AG09319 (cell line): ENCODE results near the gene DIPK1B.

ENCODE experiments used
- DNase-seq: peaks from one replicate; pipeline ENCODE4 v3.0.0-alpha.2; 2010; ENCODE audit warnings: low read depth; ENCODE audit errors: extremely low read depth
- CTCF ChIP-seq: IDR thresholded peaks from 2 replicates; pipeline ENCODE4 v1.5.1; 2011; ENCODE audit warnings: low read depth, mild to moderate bottlenecking, inconsistent platforms, low read length, moderate library complexity

Gene DIPK1B

GRCh38 chr9:136738960-136739359 is 26.6 kb downstream of the DIPK1B start:
- no peak for TF ChIP-seq CTCF
- no peak for DNase-seq

- DNase-seq = no peak
- no peak for TF ChIP-seq CTCF
Measured at GRCh38 chr9:136739509-136739908, 27.1 kb downstream of the DIPK1B start.

GRCh38 chr9:136740069-136740468 is 27.7 kb downstream of the DIPK1B start:
- no peak for TF ChIP-seq CTCF
- DNase-seq = no peak

- TF ChIP-seq CTCF = no peak
- no peak for DNase-seq
Measured at GRCh38 chr9:136740491-136740890, 28.1 kb downstream of the DIPK1B start.

- TF ChIP-seq CTCF = no peak
Measured at GRCh38 chr9:136740971-136741882, 28.9 kb downstream of the DIPK1B start.

GRCh38 chr9:136741883-136742571 is 29.7 kb downstream of the DIPK1B start:
- no peak for TF ChIP-seq CTCF
- DNase-seq = no peak

More at GRCh38 chr9:136740971-136741882, 28.9 kb downstream of the DIPK1B start:
- no peak for DNase-seq
